CD14-positive monocyte (primary cell): ENCODE measurements around the gene CENPP. TPM values are rescaled to one million over a fixed set of nuclear protein-coding genes. Genes with fewer than 3 reads are reported as not detected.

Experiments
- DNase-seq, 3 donors: peaks; one replicate each; pipeline ENCODE4 v3.0.0-alpha.2; 2011 to 2022
- H2AFZ ChIP-seq: 2 replicates; pipeline ENCODE4 v1.6.0; 2012; ENCODE audit warnings: mild to moderate bottlenecking, low read depth, low read length, inconsistent platforms; ENCODE audit not compliant: insufficient read depth, poor library complexity, severe bottlenecking
- H3K27ac ChIP-seq, 2 donors: 1 replicate in 1 of 2; 2 replicates in 1 of 2; pipeline ENCODE4 v1.5.1; 2012 to 2013; ENCODE audit warnings: low read length in 2 of 2, control low read depth in 1 of 2, inconsistent platforms in 1 of 2, low read depth in 1 of 2, mild to moderate bottlenecking in 1 of 2
- H3K27me3 ChIP-seq, 2 donors: one replicate each; pipeline versions ENCODE4 v1.6.0 to v1.6.1; 2011 to 2013; ENCODE audit warnings: low read length in 2 of 2; ENCODE audit not compliant: control insufficient read depth in 2 of 2, insufficient read depth in 2 of 2
- H3K36me3 ChIP-seq, 2 donors: replicated peaks in 1 of 2; 1 replicate in 1 of 2; 2 replicates in 1 of 2; pipeline versions ENCODE4 v1.5.1 to v1.6.1; 2012 to 2013; ENCODE audit warnings: low read length in 2 of 2, control low read depth in 1 of 2, inconsistent platforms in 1 of 2, mild to moderate bottlenecking in 1 of 2; ENCODE audit not compliant: insufficient read depth in 2 of 2, control insufficient read depth in 1 of 2
- H3K4me1 ChIP-seq, 2 donors: 1 replicate in 1 of 2; 2 replicates in 1 of 2; pipeline versions ENCODE4 v1.5.1 to v1.6.1; 2012 to 2013; ENCODE audit warnings: low read length in 2 of 2, control low read depth in 1 of 2, inconsistent platforms in 1 of 2, mild to moderate bottlenecking in 1 of 2, moderate library complexity in 1 of 2; ENCODE audit not compliant: insufficient read depth in 2 of 2, control insufficient read depth in 1 of 2
- H3K4me2 ChIP-seq: replicated peaks from 2 replicates; pipeline ENCODE3; 2012; ENCODE audit warnings: low read length, moderate library complexity, mild to moderate bottlenecking; ENCODE audit not compliant: poor library complexity, severe bottlenecking; ENCODE audit errors: extremely low read depth
- H3K4me3 ChIP-seq, 3 experiments: fragments of 200-600 bp in 1 of 3; sonication (generic) in 1 of 3; replicated peaks in 1 of 3; 1 replicate in 2 of 3; 2 replicates in 1 of 3; pipeline ENCODE4 v1.5.1; 2011 to 2013; ENCODE audit warnings: low read length in 3 of 3, mild to moderate bottlenecking in 3 of 3, control low read depth in 2 of 3, low read depth in 2 of 3, inconsistent platforms in 1 of 3, moderate library complexity in 1 of 3
- H3K79me2 ChIP-seq: 2 replicates; pipeline ENCODE4 v1.6.0; 2012; ENCODE audit warnings: mild to moderate bottlenecking, control low read depth, inconsistent platforms, low read length, moderate library complexity; ENCODE audit not compliant: insufficient read depth
- H3K9ac ChIP-seq: 2 replicates; pipeline ENCODE4 v1.6.0; 2017; ENCODE audit warnings: low read length, mild to moderate bottlenecking; ENCODE audit not compliant: insufficient read depth, poor library complexity, severe bottlenecking
- H3K9me3 ChIP-seq, 2 donors: replicated peaks in 1 of 2; 1 replicate in 1 of 2; 2 replicates in 1 of 2; pipeline versions ENCODE4 v1.5.1 to v1.6.1; 2012 to 2013; ENCODE audit warnings: low read length in 2 of 2, control low read depth in 1 of 2; ENCODE audit not compliant: control insufficient read depth in 1 of 2, insufficient read depth in 1 of 2
- H4K20me1 ChIP-seq: 2 replicates; pipeline ENCODE4 v1.6.0; 2012; ENCODE audit warnings: mild to moderate bottlenecking, low read length, control low read depth, moderate library complexity; ENCODE audit not compliant: insufficient read depth
- H3K27ac Mint-ChIP-seq, 7 donors: one replicate each; pipeline ENCODE4 v1.8.0; 2020; ENCODE audit warnings: mild to moderate bottlenecking in 7 of 7, mixed read lengths in 7 of 7, moderate library complexity in 6 of 7, inconsistent platforms in 2 of 7
- H3K27me3 Mint-ChIP-seq, 3 donors: one replicate each; pipeline ENCODE4 v1.8.0; 2021 to 2022; ENCODE audit warnings: low read depth in 3 of 3, mild to moderate bottlenecking in 3 of 3, mixed read lengths in 3 of 3, moderate library complexity in 3 of 3, inconsistent platforms in 1 of 3
- H3K36me3 Mint-ChIP-seq, 2 donors: one replicate each; pipeline ENCODE4 v1.8.0; 2020; ENCODE audit warnings: mixed read lengths in 2 of 2, inconsistent platforms in 1 of 2, mild to moderate bottlenecking in 1 of 2
- H3K4me1 Mint-ChIP-seq: one replicate; pipeline ENCODE4 v1.8.0; 2020; ENCODE audit warnings: mild to moderate bottlenecking, mixed read lengths
- H3K4me3 Mint-ChIP-seq, 2 donors: one replicate each; pipeline ENCODE4 v1.8.0; 2020; ENCODE audit warnings: mild to moderate bottlenecking in 2 of 2, mixed read lengths in 2 of 2, moderate library complexity in 1 of 2
- H3K9me3 Mint-ChIP-seq, 7 donors: one replicate each; pipeline ENCODE4 v1.8.0; 2020 to 2022; ENCODE audit warnings: mixed read lengths in 7 of 7, mild to moderate bottlenecking in 6 of 7, moderate library complexity in 6 of 7, inconsistent platforms in 2 of 7
- CTCF ChIP-seq: fragments of 200-600 bp; IDR thresholded peaks from one replicate; pipeline ENCODE4 v1.8.0; 2022; ENCODE audit warnings: antibody characterized with exemption, mild to moderate bottlenecking
- WGBS: methylation state at CpG from one replicate; pipeline ENCODE4 v1.1.5; 2013; ENCODE audit warnings: missing lambda C conversion rate; ENCODE audit not compliant: insufficient coverage; 5-methylcytosine and 5-hydroxymethylcytosine counted together
- intact Hi-C, 2 donors: fragments of 100-400 bp; cut with micrococcal nuclease; formaldehyde crosslinking; loops; one replicate each; pipeline versions ENCODE4 v1.15.0 to v1.15.1; 2023
- polyA plus RNA-seq, 3 donors: library from polyadenylated mRNA; depleted of rRNA in 1 of 3; unstranded in 2 of 3; stranded (reverse) in 1 of 3; fragments of 300-500 nt in 2 of 3; fragments of >200 nt in 1 of 3; fragmentation: Illumina TruSeq in 2 of 3; gene quantifications; 1 replicate in 2 of 3; 2 replicates in 1 of 3; pipeline ENCODE4 v1.2.3, GENCODE V29; 2012 to 2021

The CENPP gene
- polyA plus RNA-seq, 3 donors = 0.50 to 1.1 (median 1.1) TPM

GRCh38 chr9:92325991-92326500 is 293 bp downstream of the CENPP start:
- Histone ChIP-seq H3K4me3 (peak overlapping the region; percentile 87 to 97 (median 91)), H4K20me1 (no peaks in the 10 kb centered on the region), H3K27me3 (no peaks in the 10 kb centered on the region), H3K9me3 (no peaks in the 10 kb centered on the region), H2AFZ (peak overlapping the region; percentile 92), H3K79me2 (peaks cover 50% of the 10 kb centered on the region), H3K9ac (peak overlapping the region; percentile 93), H3K27ac (peak overlapping the region; percentile 94 to 98), H3K4me1 (peaks cover 23 to 29% of the 10 kb centered on the region in 2 donors), H3K36me3 (peaks cover 15 to 23% of the 10 kb centered on the region in 2 donors), H3K4me2 (peak overlapping the region; percentile 96)
- TF ChIP-seq CTCF = no peak
- intact Hi-C loops = loop anchor here (1.0 to 10.0 kb wide), 6 partner anchors 33 to 439 kb away; partner anchors contain the start of genes IARS1 (in 2 of the 2), SPTLC1 (in 2 of the 2) and BICD2 (in 1 of the 2)
- Mint-ChIP-seq H3K27ac (peak overlapping the region; percentile 98 to 100 (median 99)), H3K36me3 (peaks cover 19 to 22% of the 10 kb centered on the region in 2 donors), H3K27me3 (no peaks in the 10 kb centered on the region), H3K9me3 (no peaks in the 10 kb centered on the region), H3K4me1 (peaks cover 26% of the 10 kb centered on the region), H3K4me3 (peak overlapping the region; percentile 100)
- peak in 2 of 3 donors; percentile 20 to 28 for DNase-seq
- WGBS = 0% methylated on average over 13 of the region's 30 CpGs

GRCh38 chr9:92327283-92327850 is 1.6 kb downstream of the CENPP start:
- H3K79me2 ChIP-seq = peaks cover 50% of the 10 kb centered on the region

More at GRCh38 chr9:92327283-92327850, 1.6 kb downstream of the CENPP start:
- no peak overlapping the region for H3K27ac Mint-ChIP-seq
- peak overlapping the region; percentile 92 for H2AFZ ChIP-seq
- H3K27ac ChIP-seq = no peak overlapping the region
- no peak for DNase-seq
- H3K27me3 Mint-ChIP-seq = no peaks in the 10 kb centered on the region
- peaks cover 14 to 16% of the 10 kb centered on the region in 2 donors for H3K36me3 Mint-ChIP-seq
- no peak overlapping the region for H3K4me2 ChIP-seq
- no peaks in the 10 kb centered on the region for H3K9me3 Mint-ChIP-seq
- peaks cover 26% of the 10 kb centered on the region for H3K4me1 Mint-ChIP-seq
- peaks cover 8 to 10% of the 10 kb centered on the region in 2 donors for H3K36me3 ChIP-seq
- no peaks in the 10 kb centered on the region for H4K20me1 ChIP-seq
- H3K9me3 ChIP-seq = no peaks in the 10 kb centered on the region
- H3K4me3 ChIP-seq = no peak overlapping the region
- no peaks in the 10 kb centered on the region for H3K27me3 ChIP-seq
- no peak for TF ChIP-seq CTCF
- no CpG with 5 or more reads among the region's 2 CpGs for WGBS
- no peak overlapping the region for H3K9ac ChIP-seq
- intact Hi-C loops = loop anchor here (5.0 to 10.0 kb wide), 4 partner anchors 35 to 437 kb away; partner anchors contain the start of genes BICD2 (in 1 of the 2), IARS1 (in 1 of the 2) and SPTLC1 (in 1 of the 2)
- peaks cover 23 to 29% of the 10 kb centered on the region in 2 donors for H3K4me1 ChIP-seq
- no peak overlapping the region for H3K4me3 Mint-ChIP-seq
